GM12878 (cell line): Measurements from ENCODE around the gene KRT25. TPM values are rescaled to one million over a fixed set of nuclear protein-coding genes. Genes with fewer than 3 reads are reported as not detected.

Experiments used
- ATAC-seq: fragments of 200-7000 bp; cut with Tn5 transposase; 3 replicates; pipeline ENCODE4 v1.9.1; 2020; ENCODE audit warnings: mild to moderate bottlenecking, moderate library complexity
- BruUV-seq: library from RNA; stranded (reverse); fragments of 400-500 nt; replicated peaks from 2 replicates; lab custom pipeline; 2021; lab: Mats Ljungman, UMichigan
- CTCF ChIA-PET: fragments of 300-600 bp; sonication (Branson Sonifier 250); formaldehyde crosslinking; extraction: SDS; loops from one replicate; lab custom pipeline; 2021; ENCODE audit warnings: inconsistent platforms; lab: Yijun Ruan, JAX
- POLR2A ChIA-PET: fragments of 350-600 bp; formaldehyde crosslinking; extraction: SDS; loops from one replicate; lab custom pipeline; 2021; ENCODE audit warnings: inconsistent platforms; lab: Charles Lee
- RAD21 ChIA-PET: fragments of 300-600 bp; sonication (Branson Sonifier 250); formaldehyde crosslinking; loops from one replicate; lab custom pipeline; 2023; ENCODE audit warnings: antibody characterized with exemption; ENCODE audit not compliant: unreplicated experiment; lab: Charles Lee
- SMC1A ChIA-PET: fragments of 300-600 bp; sonication (Branson Sonifier 250); formaldehyde crosslinking; loops from one replicate; lab custom pipeline; 2023; ENCODE audit not compliant: unreplicated experiment, uncharacterized antibody; lab: Charles Lee
- DNase-seq: peaks from one replicate; pipeline ENCODE4 v3.0.0-alpha.2; 2011; ENCODE audit warnings: low read depth, low spot score
- FAIRE-seq: peaks from 3 replicates; lab custom pipeline; 2011; peaks lifted over from hg19 to GRCh38; lab: Jason Lieb, UNC
- H2AFZ ChIP-seq: 2 replicates; pipeline ENCODE4 v1.6.0; 2011; ENCODE audit warnings: low read depth, low read length, control low read depth; ENCODE audit not compliant: control insufficient read depth
- H3K27ac ChIP-seq: 2 replicates; pipeline ENCODE4 v1.5.1; 2011; ENCODE audit warnings: control low read depth; ENCODE audit not compliant: control insufficient read depth, insufficient read depth
- H3K27me3 ChIP-seq, 2 experiments: replicated peaks in 1 of 2; 2 replicates each; pipeline versions ENCODE4 v1.6.0 to v1.6.1; 2011; ENCODE audit warnings: low read length in 1 of 2; ENCODE audit not compliant: control insufficient read depth in 2 of 2, insufficient read depth in 2 of 2
- H3K36me3 ChIP-seq, 2 experiments: 2 replicates each; pipeline ENCODE4 v1.5.1; 2011; ENCODE audit warnings: low read length in 1 of 2; ENCODE audit not compliant: control insufficient read depth in 2 of 2, insufficient read depth in 2 of 2
- H3K4me1 ChIP-seq: 2 replicates; pipeline ENCODE4 v1.6.1; 2011; ENCODE audit warnings: mild to moderate bottlenecking, low read length, moderate library complexity, mixed read lengths; ENCODE audit not compliant: control insufficient read depth, insufficient read depth
- H3K4me2 ChIP-seq: 2 replicates; pipeline ENCODE4 v1.6.0; 2011; ENCODE audit warnings: control low read depth; ENCODE audit not compliant: control insufficient read depth, insufficient read depth
- H3K4me3 ChIP-seq: fragments of 200-600 bp; sonication (generic); 2 replicates; pipeline ENCODE4 v1.5.1; 2016
- H3K79me2 ChIP-seq: 2 replicates; pipeline ENCODE4 v1.6.0; 2011; ENCODE audit warnings: low read length; ENCODE audit not compliant: control insufficient read depth, insufficient read depth
- H3K9ac ChIP-seq: 2 replicates; pipeline ENCODE4 v1.8.0; 2011; ENCODE audit warnings: low read length, control low read depth, mixed read lengths; ENCODE audit not compliant: control insufficient read depth, insufficient read depth
- H3K9me3 ChIP-seq: replicated peaks from 3 replicates; pipeline ENCODE4 v1.5.1; 2011; ENCODE audit warnings: mild to moderate bottlenecking, low read length; ENCODE audit not compliant: control insufficient read depth, insufficient read depth
- H4K20me1 ChIP-seq: 2 replicates; pipeline ENCODE4 v1.6.0; 2011; ENCODE audit not compliant: control insufficient read depth, insufficient read depth
- BCL11A ChIP-seq: IDR thresholded peaks from 2 replicates; pipeline ENCODE4 v1.6.1; 2011; ENCODE audit warnings: low read depth, low read length
- HDAC2 ChIP-seq: fragments of 200-600 bp; sonication (generic); IDR thresholded peaks from 2 replicates; pipeline ENCODE4 v1.6.1; 2017
- HDAC6 ChIP-seq: fragments of 200-600 bp; sonication (generic); IDR thresholded peaks from one replicate; pipeline ENCODE4 v1.8.0; 2017; ENCODE audit warnings: antibody characterized with exemption; ENCODE audit not compliant: unreplicated experiment
- IRF4 ChIP-seq: IDR thresholded peaks from 2 replicates; pipeline ENCODE4 v1.6.1; 2011; ENCODE audit warnings: low read depth, low read length
- POLR2A ChIP-seq: IDR thresholded peaks from 2 replicates; pipeline ENCODE4 v1.6.1; 2011; ENCODE audit warnings: low read depth, mild to moderate bottlenecking, low read length
- PRDM15 ChIP-seq: fragments of 450-650 bp; formaldehyde crosslinking; IDR thresholded peaks from 2 replicates; pipeline ENCODE4 v1.4.0; 2020; ENCODE audit warnings: mild to moderate bottlenecking, moderate library complexity
- RCOR1 ChIP-seq: conservative IDR thresholded peaks from 2 replicates; pipeline ENCODE4 v1.6.1; 2012; ENCODE audit warnings: low read depth, low read length, improper control_type of control experiment
- TCF12 ChIP-seq: IDR thresholded peaks from 2 replicates; pipeline ENCODE4 v1.6.1; 2011; ENCODE audit warnings: low read depth, mild to moderate bottlenecking, low read length
- ZZZ3 ChIP-seq: IDR thresholded peaks from 2 replicates; pipeline ENCODE4 v1.6.1; 2011; ENCODE audit warnings: low read depth; ENCODE audit not compliant: control insufficient read depth, insufficient read length
- WGBS: methylation state at CpG from one replicate; pipeline ENCODE4 v1.1.6; 2016; ENCODE audit warnings: low lambda C conversion rate; ENCODE audit not compliant: insufficient replicate concordance, insufficient coverage; ENCODE audit errors: missing lambda C conversion rate; 5-methylcytosine and 5-hydroxymethylcytosine counted together
- in situ Hi-C: fragments of 300-500 bp; cut with MboI; formaldehyde crosslinking; loops from 9 replicates; pipeline ENCODE4 v1.14.3; 2018; ENCODE audit warnings: mixed read lengths
- intact Hi-C: fragments of 100-400 bp; cut with micrococcal nuclease; formaldehyde crosslinking; loops from one replicate; pipeline ENCODE4 v1.14.2; 2022; ENCODE audit not compliant: unreplicated experiment
- polyA plus RNA-seq, 11 experiments: library from polyadenylated mRNA; depleted of rRNA in 4 of 11; unstranded in 6 of 11; stranded (reverse) in 5 of 11; fragments of >200 nt; fragmentation: Nextera tagmentation in 4 of 11; fragmentation: Illumina TruSeq in 1 of 11; extraction: Ambion mirVana in 4 of 11; extraction: Trizol in 1 of 11; gene quantifications; 1 replicate in 1 of 11; 2 replicates in 10 of 11; pipeline versions ENCODE4 v1.2.1 to v1.2.3, GENCODE V29; 2011 to 2016; ENCODE audit warnings: inconsistent platforms in 2 of 11, missing spikeins in 2 of 11, low read depth in 1 of 11
- total RNA-seq, 4 experiments: library from RNA; depleted of rRNA in 3 of 4; stranded (reverse); fragments of >200 nt in 3 of 4; fragmentation: Illumina TruSeq in 1 of 4; extraction: Trizol in 1 of 4; gene quantifications; 2 replicates each; pipeline versions ENCODE4 v1.2.1 to v1.2.3, GENCODE V29; 2013 to 2021

KRT25 gene
- total and polyA plus RNA-seq, 10 of the 15 experiments (the other 5 are each of a cell fraction or from before 2014, with no cell fraction given): not detected

GRCh38 chr17:40779181-40779909 is 24.2 kb upstream of the KRT25 start:
- in situ Hi-C loops: no loop called here

More at GRCh38 chr17:40779181-40779909, 24.2 kb upstream of the KRT25 start:
- ATAC-seq (no peak), DNase-seq (no peak), FAIRE-seq (no peak)
- POLR2A ChIA-PET: no interaction called here
- Histone ChIP-seq H3K9me3 (no peaks in the 10 kb centered on the region), H4K20me1 (no peaks in the 10 kb centered on the region), H3K36me3 (no peaks in the 10 kb centered on the region), H3K4me1 (no peaks in the 10 kb centered on the region), H3K27me3 (peaks cover 0 to 6% of the 10 kb centered on the region in 2 experiments; a peak in 1 of 4 replicates), H3K79me2 (no peaks in the 10 kb centered on the region), H2AFZ (no peak overlapping the region), H3K4me2 (peak overlapping the region; percentile 38; the same call in 1 of the 2 replicates), H3K4me3 (no peak overlapping the region), H3K9ac (no peak overlapping the region), H3K27ac (no peak overlapping the region)
- 33% methylated on average over 36 of the region's 37 CpGs for WGBS
- TF ChIP-seq HDAC2: no peak
- TF ChIP-seq IRF4: no peak
- TF ChIP-seq TCF12: no peak
- no peak for TF ChIP-seq BCL11A
- no peak for TF ChIP-seq HDAC6
- TF ChIP-seq RCOR1: no peak
- TF ChIP-seq POLR2A: no peak
- no peak for TF ChIP-seq ZZZ3
- TF ChIP-seq PRDM15 (CRISPR knock-in tag): no peak
- CTCF ChIA-PET: interaction anchor here (1.1 kb wide), 1 partner anchor 12 kb away, joined by 3 read pairs; no protein-coding TSS in a partner anchor
- RAD21 ChIA-PET: no interaction called here
- SMC1A ChIA-PET: no interaction called here
- BruUV-seq: no TSS peak
- intact Hi-C loops: loop anchor here (5.0 kb wide), 1 partner anchor 102 kb away; no protein-coding TSS in a partner anchor
